ENCODE measurements around the gene NSUN2.

The NSUN2 gene

GRCh38 chr5:6592601-6593000, 40.2 kb downstream of the NSUN2 start:
- intact Hi-C loops (cut with micrococcal nuclease): no loop called here
- H3K9me3 Mint-ChIP-seq: no peaks in the 10 kb centered on the region
- peaks cover 15% of the 10 kb centered on the region for H3K36me3 Mint-ChIP-seq (ENCODE audit: low read depth)
- H3K4me3 Mint-ChIP-seq: no peak overlapping the region
- H3K4me1 Mint-ChIP-seq (ENCODE audit: low read depth): peaks cover 5% of the 10 kb centered on the region
- H3K27ac Mint-ChIP-seq: no peak overlapping the region
- H3K27me3 Mint-ChIP-seq: peaks cover 16% of the 10 kb centered on the region

- Mint-ChIP-seq H3K36me3 (ENCODE audit: low read depth) (peaks cover 6% of the 10 kb centered on the region), H3K27ac (no peak overlapping the region), H3K4me3 (no peak overlapping the region), H3K27me3 (peaks cover 16% of the 10 kb centered on the region), H3K4me1 (ENCODE audit: low read depth) (peaks cover 5% of the 10 kb centered on the region), H3K9me3 (no peaks in the 10 kb centered on the region)
- intact Hi-C loops (cut with micrococcal nuclease): no loop called here
Observed at GRCh38 chr5:6591671-6592288, 41.1 kb downstream of the NSUN2 start.

- no peak overlapping the region for H3K27ac Mint-ChIP-seq
- H3K4me3 Mint-ChIP-seq: no peak overlapping the region
- H3K9me3 Mint-ChIP-seq: no peaks in the 10 kb centered on the region
- H3K4me1 Mint-ChIP-seq (ENCODE audit: low read depth): peaks cover 5% of the 10 kb centered on the region
- H3K27me3 Mint-ChIP-seq: peaks cover 23% of the 10 kb centered on the region
- intact Hi-C loops (cut with micrococcal nuclease): no loop called here
- no peaks in the 10 kb centered on the region for H3K36me3 Mint-ChIP-seq (ENCODE audit: low read depth)
Observed at GRCh38 chr5:6590581-6590980, 42.3 kb downstream of the NSUN2 start.

- no peaks in the 10 kb centered on the region for H3K36me3 Mint-ChIP-seq (ENCODE audit: low read depth)
- H3K27ac Mint-ChIP-seq: no peak overlapping the region
Observed at GRCh38 chr5:6587171-6587570, 45.7 kb downstream of the NSUN2 start.

GRCh38 chr5:6586647-6587042, 46.2 kb downstream of the NSUN2 start:
- H3K4me1 Mint-ChIP-seq (ENCODE audit: low read depth): no peaks in the 10 kb centered on the region
- intact Hi-C loops (cut with micrococcal nuclease): no loop called here
- peaks cover 55% of the 10 kb centered on the region for H3K27me3 Mint-ChIP-seq

More at GRCh38 chr5:6587171-6587570, 45.7 kb downstream of the NSUN2 start:
- Mint-ChIP-seq H3K4me1 (ENCODE audit: low read depth) (no peaks in the 10 kb centered on the region), H3K9me3 (no peaks in the 10 kb centered on the region), H3K4me3 (no peak overlapping the region), H3K27me3 (peaks cover 52% of the 10 kb centered on the region)
- intact Hi-C loops (cut with micrococcal nuclease): no loop called here

GRCh38 chr5:6585939-6586646, 46.8 kb downstream of the NSUN2 start:
- H3K27ac Mint-ChIP-seq: no peak overlapping the region

More at GRCh38 chr5:6586647-6587042, 46.2 kb downstream of the NSUN2 start:
- Mint-ChIP-seq H3K4me3 (no peak overlapping the region), H3K27ac (no peak overlapping the region), H3K9me3 (no peaks in the 10 kb centered on the region), H3K36me3 (ENCODE audit: low read depth) (no peaks in the 10 kb centered on the region)

GRCh38 chr5:6585168-6585567, 47.7 kb downstream of the NSUN2 start:
- intact Hi-C loops (cut with micrococcal nuclease): no loop called here
- peaks cover 58% of the 10 kb centered on the region for H3K27me3 Mint-ChIP-seq

More at GRCh38 chr5:6585939-6586646, 46.8 kb downstream of the NSUN2 start:
- Mint-ChIP-seq H3K4me1 (ENCODE audit: low read depth) (no peaks in the 10 kb centered on the region), H3K9me3 (no peaks in the 10 kb centered on the region), H3K27me3 (peaks cover 56% of the 10 kb centered on the region), H3K36me3 (ENCODE audit: low read depth) (no peaks in the 10 kb centered on the region), H3K4me3 (no peak overlapping the region)
- intact Hi-C loops (cut with micrococcal nuclease): no loop called here

GRCh38 chr5:6584727-6585126, 48.1 kb downstream of the NSUN2 start:
- peaks cover 57% of the 10 kb centered on the region for H3K27me3 Mint-ChIP-seq
- intact Hi-C loops (cut with micrococcal nuclease): no loop called here
- H3K36me3 Mint-ChIP-seq (ENCODE audit: low read depth): no peaks in the 10 kb centered on the region
- H3K27ac Mint-ChIP-seq: no peak overlapping the region
- no peaks in the 10 kb centered on the region for H3K4me1 Mint-ChIP-seq (ENCODE audit: low read depth)
- H3K4me3 Mint-ChIP-seq: no peak overlapping the region
- H3K9me3 Mint-ChIP-seq: no peaks in the 10 kb centered on the region

More at GRCh38 chr5:6585168-6585567, 47.7 kb downstream of the NSUN2 start:
- Mint-ChIP-seq H3K27ac (no peak overlapping the region), H3K4me3 (no peak overlapping the region), H3K9me3 (no peaks in the 10 kb centered on the region), H3K4me1 (ENCODE audit: low read depth) (no peaks in the 10 kb centered on the region), H3K36me3 (ENCODE audit: low read depth) (no peaks in the 10 kb centered on the region)

GRCh38 chr5:6584101-6584645, 48.7 kb downstream of the NSUN2 start:
- intact Hi-C loops (cut with micrococcal nuclease): no loop called here
- Mint-ChIP-seq H3K4me3 (no peak overlapping the region), H3K36me3 (ENCODE audit: low read depth) (no peaks in the 10 kb centered on the region), H3K4me1 (ENCODE audit: low read depth) (no peaks in the 10 kb centered on the region), H3K9me3 (no peaks in the 10 kb centered on the region), H3K27me3 (peaks cover 58% of the 10 kb centered on the region), H3K27ac (no peak overlapping the region)

GRCh38 chr5:6583049-6583880, 49.6 kb downstream of the NSUN2 start:
- H3K4me1 Mint-ChIP-seq (ENCODE audit: low read depth): no peaks in the 10 kb centered on the region
- H3K4me3 Mint-ChIP-seq: no peak overlapping the region
- H3K36me3 Mint-ChIP-seq (ENCODE audit: low read depth): no peaks in the 10 kb centered on the region
- H3K9me3 Mint-ChIP-seq: no peaks in the 10 kb centered on the region
- intact Hi-C loops (cut with micrococcal nuclease): no loop called here
- H3K27me3 Mint-ChIP-seq: peaks cover 63% of the 10 kb centered on the region
- H3K27ac Mint-ChIP-seq: no peak overlapping the region

GRCh38 chr5:6582507-6583048, 50.3 kb downstream of the NSUN2 start:
- H3K9me3 Mint-ChIP-seq: no peaks in the 10 kb centered on the region
- no peaks in the 10 kb centered on the region for H3K4me1 Mint-ChIP-seq (ENCODE audit: low read depth)
- no peak overlapping the region for H3K4me3 Mint-ChIP-seq
- H3K36me3 Mint-ChIP-seq (ENCODE audit: low read depth): no peaks in the 10 kb centered on the region
- intact Hi-C loops (cut with micrococcal nuclease): no loop called here
- peaks cover 63% of the 10 kb centered on the region for H3K27me3 Mint-ChIP-seq
- no peak overlapping the region for H3K27ac Mint-ChIP-seq

GRCh38 chr5:6581559-6582426, 51.1 kb downstream of the NSUN2 start:
- Mint-ChIP-seq H3K36me3 (ENCODE audit: low read depth) (no peaks in the 10 kb centered on the region), H3K9me3 (no peaks in the 10 kb centered on the region), H3K4me3 (no peak overlapping the region), H3K4me1 (ENCODE audit: low read depth) (no peaks in the 10 kb centered on the region), H3K27ac (no peak overlapping the region), H3K27me3 (peaks cover 63% of the 10 kb centered on the region)
- intact Hi-C loops (cut with micrococcal nuclease): no loop called here

GRCh38 chr5:6581090-6581489, 51.8 kb downstream of the NSUN2 start:
- no peaks in the 10 kb centered on the region for H3K9me3 Mint-ChIP-seq
- H3K4me3 Mint-ChIP-seq: no peak overlapping the region
- H3K4me1 Mint-ChIP-seq (ENCODE audit: low read depth): no peaks in the 10 kb centered on the region
- intact Hi-C loops (cut with micrococcal nuclease): no loop called here
- H3K27ac Mint-ChIP-seq: no peak overlapping the region
- peaks cover 60% of the 10 kb centered on the region for H3K27me3 Mint-ChIP-seq
- H3K36me3 Mint-ChIP-seq (ENCODE audit: low read depth): no peaks in the 10 kb centered on the region

All from dendritic cell treated with granulocyte-macrophage colony-stimulating factor and Interleukin-4, amounts not matched to agents 40 ng/mL and 50 ng/mL, for 4 days (primary cell).